ENCODE measurements around the gene L3MBTL4.

L3MBTL4 gene

GRCh38 chr18:6205706-6206105 lies 209.0 kb downstream of the L3MBTL4 start:
- peak overlapping the region in 1 of 2 donors; percentile 7 for H3K27ac ChIP-seq
- no peak for DNase-seq (ENCODE audit: low spot score)
- no peak overlapping the region for H3K4me3 ChIP-seq
- no peak for TF ChIP-seq CTCF (IDR thresholded peaks at IDR 0.05)

GRCh38 chr18:6204476-6204875 lies 210.2 kb downstream of the L3MBTL4 start:
- TF ChIP-seq CTCF (IDR thresholded peaks at IDR 0.05), result no peak
- H3K4me3 ChIP-seq, result no peak overlapping the region
- no peak overlapping the region for H3K27ac ChIP-seq
- DNase-seq (ENCODE audit: low spot score), result no peak

- DNase-seq (ENCODE audit: low spot score), result no peak
- no peak overlapping the region for H3K4me3 ChIP-seq
- no peak overlapping the region for H3K27ac ChIP-seq
- TF ChIP-seq CTCF (IDR thresholded peaks at IDR 0.05), result no peak
Measured at GRCh38 chr18:6203791-6204190, 210.9 kb downstream of the L3MBTL4 start.

GRCh38 chr18:6202861-6203260 lies 211.8 kb downstream of the L3MBTL4 start:
- no peak for DNase-seq (ENCODE audit: low spot score)
- TF ChIP-seq CTCF (IDR thresholded peaks at IDR 0.05), result no peak
- Histone ChIP-seq H3K27ac (no peak overlapping the region), H3K4me3 (no peak overlapping the region)

- no peak overlapping the region for H3K27ac ChIP-seq
- TF ChIP-seq CTCF (IDR thresholded peaks at IDR 0.05), result no peak
- no peak for DNase-seq (ENCODE audit: low spot score)
- no peak overlapping the region for H3K4me3 ChIP-seq
Measured at GRCh38 chr18:6200204-6200774, 214.4 kb downstream of the L3MBTL4 start.

- H3K27ac ChIP-seq, result no peak overlapping the region
- no peak for DNase-seq (ENCODE audit: low spot score)
- H3K4me3 ChIP-seq, result no peak overlapping the region
- TF ChIP-seq CTCF (IDR thresholded peaks at IDR 0.05), result no peak
Measured at GRCh38 chr18:6199777-6200176, 214.9 kb downstream of the L3MBTL4 start.

GRCh38 chr18:6198585-6198984 lies 216.1 kb downstream of the L3MBTL4 start:
- DNase-seq (ENCODE audit: low spot score), result no peak
- H3K27ac ChIP-seq, result no peak overlapping the region
- TF ChIP-seq CTCF (IDR thresholded peaks at IDR 0.05), result no peak
- H3K4me3 ChIP-seq, result no peak overlapping the region

Measured in coronary artery (tissue), 2 donors.